ENCODE results near the gene JARID2.

GRCh38 chr6:15556711-15557110 is 310.8 kb downstream of the JARID2 start:
- no peak for TF ChIP-seq POLR2AphosphoS5 (IDR thresholded peaks at IDR 0.05; ENCODE audit: borderline replicate concordance, low read depth, low read length)
- no peak for TF ChIP-seq EZH2 (IDR thresholded peaks at IDR 0.05)
- TF ChIP-seq FOXP2 (optimal IDR thresholded peaks at IDR 0.05; ENCODE audit: control extremely low read depth, extremely low read length, insufficient read depth): no peak
